SU-DHL-6 (cell line): ENCODE results near the gene RNF4.

Source experiments
- H2AFZ ChIP-seq: fragments of 200-600 bp; sonication (generic); 2 replicates; pipeline ENCODE4 v1.6.1; 2014; ENCODE audit warnings: low read depth, mild to moderate bottlenecking, moderate library complexity, mixed read lengths, antibody characterized with exemption, low read length; ENCODE audit not compliant: severe bottlenecking
- H3F3A ChIP-seq: fragments of 200-600 bp; shearing (Covaris generic); 2 replicates; pipeline ENCODE4 v1.6.0; 2016; ENCODE audit warnings: antibody characterized with exemption, mild to moderate bottlenecking; ENCODE audit not compliant: insufficient read depth
- H3K27ac ChIP-seq: fragments of 200-600 bp; sonication (generic); 2 replicates; pipeline ENCODE4 v1.5.1; 2016; ENCODE audit warnings: low read depth, mild to moderate bottlenecking, low read length, moderate library complexity, mixed read lengths
- H3K27me3 ChIP-seq: fragments of 200-600 bp; sonication (generic), shearing (Covaris generic); 2 replicates; pipeline ENCODE4 v1.6.0; 2014; ENCODE audit warnings: mild to moderate bottlenecking, low read length
- H3K36me3 ChIP-seq: fragments of 200-600 bp; sonication (generic); 2 replicates; pipeline ENCODE4 v1.6.1; 2014; ENCODE audit warnings: mild to moderate bottlenecking, low read length, mixed read lengths
- H3K4me2 ChIP-seq: fragments of 300-600, 200-600 bp; shearing (Covaris generic), sonication (generic); 2 replicates; pipeline ENCODE4 v1.6.0; 2014; ENCODE audit warnings: low read length, low read depth, mild to moderate bottlenecking; ENCODE audit not compliant: poor library complexity, severe bottlenecking
- H3K4me3 ChIP-seq: fragments of 200-600 bp; sonication (generic); 2 replicates; pipeline ENCODE4 v1.5.1; 2014; ENCODE audit warnings: antibody characterized with exemption, low read length, mild to moderate bottlenecking, mixed read lengths; ENCODE audit not compliant: insufficient read depth, poor library complexity, severe bottlenecking
- H3K79me2 ChIP-seq: fragments of 200-600 bp; sonication (generic); 2 replicates; pipeline ENCODE4 v1.6.1; 2014; ENCODE audit warnings: mild to moderate bottlenecking, low read length, moderate library complexity; ENCODE audit not compliant: insufficient read depth
- H3K9ac ChIP-seq: fragments of 200-600 bp; sonication (generic); 2 replicates; pipeline ENCODE4 v1.7.0; 2014; ENCODE audit warnings: mild to moderate bottlenecking, low read length
- H3K9me2 ChIP-seq: fragments of 200-600 bp; sonication (generic); replicated peaks from 2 replicates; pipeline ENCODE4 v1.6.1; 2014; ENCODE audit warnings: low read length; ENCODE audit not compliant: insufficient read depth
- H3K9me3 ChIP-seq: fragments of 200-600 bp; sonication (generic); 2 replicates; pipeline ENCODE4 v1.6.1; 2014; ENCODE audit warnings: low read length, mixed read lengths; ENCODE audit not compliant: insufficient read depth
- H4K20me1 ChIP-seq: fragments of 200-600 bp; sonication (generic); 2 replicates; pipeline ENCODE4 v1.6.1; 2014; ENCODE audit warnings: low read depth, mild to moderate bottlenecking, antibody characterized with exemption, low read length, moderate library complexity, mixed read lengths
- EZH2phosphoT487 ChIP-seq: fragments of 200-600 bp; sonication (generic), shearing (Covaris generic); conservative IDR thresholded peaks from 2 replicates; pipeline ENCODE4 v1.6.1; 2018; ENCODE audit warnings: mild to moderate bottlenecking, antibody characterized with exemption, low read length, moderate library complexity, mixed read lengths
- TF ChIP-seq, protein P1 (sequence below): fragments of 200-600 bp; sonication (generic); IDR thresholded peaks from one replicate; pipeline ENCODE4 v1.5.1; 2017; ENCODE audit warnings: antibody characterized with exemption, mild to moderate bottlenecking, low read length, moderate library complexity; ENCODE audit not compliant: insufficient read depth, poor library complexity, severe bottlenecking

RNF4 gene

DNA sequence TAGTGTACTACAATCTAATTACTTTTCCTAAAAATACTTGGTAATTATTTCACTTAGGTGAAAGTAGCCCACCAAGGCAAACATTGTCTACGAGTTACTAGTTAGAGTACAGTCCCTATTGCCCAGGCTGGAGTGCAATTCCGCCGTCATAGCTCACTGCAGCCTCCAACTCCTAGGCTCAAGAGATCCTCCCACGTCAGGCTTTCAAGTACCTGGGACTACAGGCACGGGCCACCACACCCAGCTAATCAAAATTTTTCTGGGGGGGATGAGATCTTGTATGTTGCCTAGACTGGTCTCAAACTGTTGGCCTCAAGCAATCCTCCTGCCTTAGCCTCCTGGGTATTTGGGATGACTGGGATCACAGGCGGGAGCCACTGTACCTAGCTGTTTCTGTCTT lies 89.4 kb downstream of the RNF4 start:
- Histone ChIP-seq H2AFZ (no peak overlapping the region), H4K20me1 (peaks cover 7% of the 10 kb centered on the region; the same call in 1 of the 2 replicates), H3K9me2 (no peaks in the 10 kb centered on the region), H3K27ac (no peak overlapping the region), H3K4me3 (no peak overlapping the region), H3F3A (no peaks in the 10 kb centered on the region), H3K27me3 (no peaks in the 10 kb centered on the region), H3K4me2 (no peak overlapping the region), H3K79me2 (peaks cover 98% of the 10 kb centered on the region), H3K9me3 (no peaks in the 10 kb centered on the region), H3K9ac (no peak overlapping the region), H3K36me3 (no peaks in the 10 kb centered on the region)
- TF ChIP-seq, protein P1, sequence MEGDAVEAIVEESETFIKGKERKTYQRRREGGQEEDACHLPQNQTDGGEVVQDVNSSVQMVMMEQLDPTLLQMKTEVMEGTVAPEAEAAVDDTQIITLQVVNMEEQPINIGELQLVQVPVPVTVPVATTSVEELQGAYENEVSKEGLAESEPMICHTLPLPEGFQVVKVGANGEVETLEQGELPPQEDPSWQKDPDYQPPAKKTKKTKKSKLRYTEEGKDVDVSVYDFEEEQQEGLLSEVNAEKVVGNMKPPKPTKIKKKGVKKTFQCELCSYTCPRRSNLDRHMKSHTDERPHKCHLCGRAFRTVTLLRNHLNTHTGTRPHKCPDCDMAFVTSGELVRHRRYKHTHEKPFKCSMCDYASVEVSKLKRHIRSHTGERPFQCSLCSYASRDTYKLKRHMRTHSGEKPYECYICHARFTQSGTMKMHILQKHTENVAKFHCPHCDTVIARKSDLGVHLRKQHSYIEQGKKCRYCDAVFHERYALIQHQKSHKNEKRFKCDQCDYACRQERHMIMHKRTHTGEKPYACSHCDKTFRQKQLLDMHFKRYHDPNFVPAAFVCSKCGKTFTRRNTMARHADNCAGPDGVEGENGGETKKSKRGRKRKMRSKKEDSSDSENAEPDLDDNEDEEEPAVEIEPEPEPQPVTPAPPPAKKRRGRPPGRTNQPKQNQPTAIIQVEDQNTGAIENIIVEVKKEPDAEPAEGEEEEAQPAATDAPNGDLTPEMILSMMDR, result no peak
- TF ChIP-seq EZH2phosphoT487, result no peak

DNA sequence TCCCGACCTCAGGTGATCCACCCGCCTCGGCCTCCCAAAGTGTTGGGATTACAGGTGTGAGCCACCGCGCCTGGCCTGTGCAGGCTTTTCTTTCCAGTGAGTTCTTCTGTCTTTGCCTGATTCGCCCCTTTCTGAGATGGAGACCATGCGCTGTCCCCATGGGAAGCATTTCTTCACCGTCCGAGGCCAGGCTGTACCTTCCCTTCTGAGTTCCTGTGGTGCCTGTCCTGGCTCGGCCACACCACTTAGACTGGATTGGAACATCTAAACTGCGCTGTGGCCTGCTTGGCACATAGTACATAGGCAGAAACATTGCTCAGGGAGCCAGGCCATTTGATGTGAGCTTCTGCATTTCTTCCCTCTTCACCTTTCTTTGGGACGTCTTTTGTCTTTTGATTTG lies 91.3 kb downstream of the RNF4 start:
- Histone ChIP-seq H2AFZ (no peak overlapping the region), H3K9me3 (no peaks in the 10 kb centered on the region), H3K4me3 (no peak overlapping the region), H3K4me2 (no peak overlapping the region), H3K9me2 (no peaks in the 10 kb centered on the region), H3K79me2 (peaks cover 98% of the 10 kb centered on the region), H4K20me1 (peaks cover 7% of the 10 kb centered on the region; the same call in 1 of the 2 replicates), H3K27me3 (no peaks in the 10 kb centered on the region), H3K36me3 (no peaks in the 10 kb centered on the region), H3K9ac (no peak overlapping the region), H3K27ac (no peak overlapping the region), H3F3A (no peaks in the 10 kb centered on the region)
- TF ChIP-seq, protein P1, result no peak
- TF ChIP-seq EZH2phosphoT487, result no peak
